Body of pancreas (tissue), 4 donors: ENCODE data around the gene PPP2R5E. TPM values are rescaled to one million over a fixed set of nuclear protein-coding genes. Genes with fewer than 3 reads are reported as not detected.

Experiments
- ATAC-seq: fragments of 150-250 bp; one replicate; pipeline ENCODE4 v1.9.1; 2016
- DNase-seq, 4 donors: peaks; one replicate each; pipeline ENCODE4 v3.0.0-alpha.2; 2019
- H3K27ac ChIP-seq, 4 donors: fragments of 200-600 bp; sonication (generic); 1 replicate in 3 of 4; 2 replicates in 1 of 4; pipeline versions ENCODE4 v1.5.1 to v1.6.1; 2016 to 2019; ENCODE audit warnings: mild to moderate bottlenecking in 1 of 4, mixed read lengths in 1 of 4, moderate library complexity in 1 of 4
- H3K27me3 ChIP-seq, 2 donors: fragments of 200-600 bp; sonication (generic); one replicate each; pipeline ENCODE4 v1.6.0; 2016; ENCODE audit warnings: mild to moderate bottlenecking in 1 of 2
- H3K36me3 ChIP-seq, 2 donors: fragments of 200-600 bp; sonication (generic); replicated peaks in 1 of 2; 2 replicates each; pipeline ENCODE4 v1.5.1; 2016; ENCODE audit warnings: low read depth in 2 of 2; ENCODE audit not compliant: insufficient read depth in 1 of 2
- H3K4me1 ChIP-seq: fragments of 200-600 bp; sonication (generic); one replicate; pipeline ENCODE4 v1.6.0; 2016
- H3K4me3 ChIP-seq, 2 donors: fragments of 200-600 bp; sonication (generic); 1 replicate in 1 of 2; 2 replicates in 1 of 2; pipeline ENCODE4 v1.5.1; 2016 to 2019
- H3K9me3 ChIP-seq, 3 donors: fragments of 200-600 bp; sonication (generic); 1 replicate in 2 of 3; 2 replicates in 1 of 3; pipeline ENCODE4 v1.5.1; 2016
- POLR2A ChIP-seq, 3 donors: fragments of 450-650 bp; IDR thresholded peaks; one replicate each; pipeline ENCODE4 v1.6.1; 2016; ENCODE audit warnings: antibody characterized with exemption in 3 of 3, mild to moderate bottlenecking in 2 of 3
- WGBS, 2 donors: methylation state at CpG; one replicate each; pipeline ENCODE4 v1.1.5; 2017; 5-methylcytosine and 5-hydroxymethylcytosine counted together
- intact Hi-C: fragments of 100-400 bp; cut with DNase I; formaldehyde crosslinking; loops from one replicate; pipeline ENCODE4 v1.15.1; 2023
- total RNA-seq, 2 donors: library from RNA; depleted of rRNA; stranded (reverse); fragments of >200 nt; gene quantifications; one replicate each; pipeline ENCODE4 v1.1.0, GENCODE V29; 2016
- TF ChIP-seq, protein P1 (sequence below), 7 experiments: fragments of 450-650 bp in 4 of 7; fragments of 200-600 bp in 3 of 7; sonication (generic) in 3 of 7; IDR thresholded peaks; one replicate each; pipeline ENCODE4 v1.5.1; 2016 to 2019; ENCODE audit warnings: antibody characterized with exemption in 7 of 7

The PPP2R5E gene
- total RNA-seq, 2 donors from 2014 or later, result 9.2 to 12.5 TPM

DNA sequence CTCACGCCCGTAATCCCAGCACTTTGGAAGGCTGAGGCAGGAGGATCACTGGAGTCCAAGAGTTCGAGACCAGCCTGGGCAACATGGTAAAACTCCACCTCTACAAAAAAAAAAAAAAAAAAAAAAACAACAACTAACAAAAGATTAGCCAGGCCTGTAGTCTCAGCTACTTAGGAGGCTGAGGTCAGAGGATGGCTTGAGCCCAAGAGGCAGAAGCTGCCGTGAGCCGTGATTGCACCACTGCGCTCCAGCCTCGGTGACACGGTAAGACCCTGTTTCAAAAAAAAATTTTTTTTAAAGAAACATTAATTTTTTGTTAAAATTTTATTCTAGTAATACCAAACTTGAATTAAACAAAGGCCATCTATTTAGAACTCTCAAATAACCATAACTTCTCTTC, 77.8 kb downstream of the PPP2R5E start:
- Histone ChIP-seq H3K4me1 (peaks cover 28% of the 10 kb centered on the region), H3K9me3 (no peaks in the 10 kb centered on the region), H3K27ac (no peak overlapping the region), H3K36me3 (no peaks in the 10 kb centered on the region), H3K27me3 (no peaks in the 10 kb centered on the region), H3K4me3 (no peak overlapping the region)
- WGBS, 2 donors, result 95% methylated on average over 8 of the region's 8 CpGs
- DNase-seq, result no peak
- TF ChIP-seq, protein P1, sequence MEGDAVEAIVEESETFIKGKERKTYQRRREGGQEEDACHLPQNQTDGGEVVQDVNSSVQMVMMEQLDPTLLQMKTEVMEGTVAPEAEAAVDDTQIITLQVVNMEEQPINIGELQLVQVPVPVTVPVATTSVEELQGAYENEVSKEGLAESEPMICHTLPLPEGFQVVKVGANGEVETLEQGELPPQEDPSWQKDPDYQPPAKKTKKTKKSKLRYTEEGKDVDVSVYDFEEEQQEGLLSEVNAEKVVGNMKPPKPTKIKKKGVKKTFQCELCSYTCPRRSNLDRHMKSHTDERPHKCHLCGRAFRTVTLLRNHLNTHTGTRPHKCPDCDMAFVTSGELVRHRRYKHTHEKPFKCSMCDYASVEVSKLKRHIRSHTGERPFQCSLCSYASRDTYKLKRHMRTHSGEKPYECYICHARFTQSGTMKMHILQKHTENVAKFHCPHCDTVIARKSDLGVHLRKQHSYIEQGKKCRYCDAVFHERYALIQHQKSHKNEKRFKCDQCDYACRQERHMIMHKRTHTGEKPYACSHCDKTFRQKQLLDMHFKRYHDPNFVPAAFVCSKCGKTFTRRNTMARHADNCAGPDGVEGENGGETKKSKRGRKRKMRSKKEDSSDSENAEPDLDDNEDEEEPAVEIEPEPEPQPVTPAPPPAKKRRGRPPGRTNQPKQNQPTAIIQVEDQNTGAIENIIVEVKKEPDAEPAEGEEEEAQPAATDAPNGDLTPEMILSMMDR (IDR thresholded peaks at IDR 0.05), result no peak
- TF ChIP-seq POLR2A (IDR thresholded peaks at IDR 0.05), result no peak
- ATAC-seq, result no peak
- intact Hi-C loops, result no loop called here

DNA sequence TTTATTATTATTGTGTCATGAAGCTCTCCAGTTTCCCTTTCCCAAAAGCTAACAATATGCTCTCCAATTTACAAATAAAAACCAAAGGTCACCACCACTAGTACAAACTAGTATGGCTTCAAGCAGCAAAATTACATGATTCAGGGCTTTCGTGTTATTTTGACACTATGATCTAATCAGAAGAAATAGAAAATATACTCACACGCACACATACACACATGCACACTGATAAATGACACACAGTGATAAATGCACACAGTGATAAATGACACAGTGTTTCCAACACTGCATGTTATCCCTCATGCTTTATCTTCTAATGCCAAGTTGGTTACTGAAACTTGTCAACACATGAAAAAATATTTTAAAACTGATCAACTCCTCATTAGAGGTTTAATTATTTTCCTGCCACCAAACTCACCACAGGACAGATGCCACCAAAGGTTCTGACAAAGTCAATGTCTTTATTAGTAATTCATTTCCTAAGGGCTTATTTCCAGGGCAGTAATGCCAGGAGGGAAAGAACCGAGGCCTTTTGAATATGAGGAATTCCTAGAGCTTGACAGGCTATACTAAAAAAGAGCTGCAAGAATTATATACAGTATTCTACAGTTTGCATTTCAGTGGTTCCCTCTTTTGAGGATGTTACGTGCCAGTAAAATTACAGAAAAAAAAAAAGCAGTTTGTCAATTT, 82.4 kb downstream of the PPP2R5E start:
- WGBS, 2 donors, result 37 to 45% methylated on average over 4 of the region's 4 CpGs

GRCh38 chr14:63459738-63460137, 83.4 kb downstream of the PPP2R5E start:
- DNase-seq, result no peak
- no peak overlapping the region for H3K4me3 ChIP-seq
- peak overlapping the region in 1 of 4 donors; percentile 52 for H3K27ac ChIP-seq
- no peak for ATAC-seq
- no peaks in the 10 kb centered on the region for H3K27me3 ChIP-seq
- TF ChIP-seq POLR2A (IDR thresholded peaks at IDR 0.05), result no peak
- TF ChIP-seq, protein P1 (IDR thresholded peaks at IDR 0.05), result no peak
- WGBS, 2 donors, result 26 to 30% methylated on average over 6 of the region's 6 CpGs
- intact Hi-C loops, result no loop called here
- H3K9me3 ChIP-seq, result no peaks in the 10 kb centered on the region
- no peaks in the 10 kb centered on the region for H3K36me3 ChIP-seq
- H3K4me1 ChIP-seq, result peaks cover 49% of the 10 kb centered on the region

More for the DNA sequence above, 82.4 kb downstream of the PPP2R5E start:
- DNase-seq (no peak), ATAC-seq (no peak)
- Histone ChIP-seq H3K27me3 (no peaks in the 10 kb centered on the region), H3K4me1 (peaks cover 42% of the 10 kb centered on the region), H3K4me3 (no peak overlapping the region), H3K27ac (peak overlapping the region in 2 of 4 donors; percentile 4 to 5), H3K9me3 (no peaks in the 10 kb centered on the region), H3K36me3 (no peaks in the 10 kb centered on the region)
- TF ChIP-seq POLR2A (IDR thresholded peaks at IDR 0.05), result no peak
- intact Hi-C loops, result no loop called here

- DNase-seq, result peak in 3 of 4 donors; percentile 19 to 43 (median 22)
- H3K27me3 ChIP-seq, result no peaks in the 10 kb centered on the region
- no peak for TF ChIP-seq POLR2A (IDR thresholded peaks at IDR 0.05)
- TF ChIP-seq, protein P1 (IDR thresholded peaks at IDR 0.05), result peak in 3 of 7 experiments; percentile 15 to 23 (median 15)
- no peaks in the 10 kb centered on the region for H3K9me3 ChIP-seq
- H3K4me3 ChIP-seq, result no peak overlapping the region
- 25 to 44% methylated on average over 4 of the region's 4 CpGs for WGBS, 2 donors
- H3K36me3 ChIP-seq, result peaks cover 0 to 2% of the 10 kb centered on the region in 2 donors
- ATAC-seq, result peak; percentile 71
- H3K27ac ChIP-seq, result peak overlapping the region in 2 of 4 donors; percentile 20 to 32
- peaks cover 55% of the 10 kb centered on the region for H3K4me1 ChIP-seq
- intact Hi-C loops, result no loop called here
Observed at GRCh38 chr14:63457498-63457897, 85.7 kb downstream of the PPP2R5E start.

GRCh38 chr14:63454863-63455622, 88.1 kb downstream of the PPP2R5E start:
- ATAC-seq (peak; percentile 47), DNase-seq (peak; percentile 19 to 61 (median 24))
- intact Hi-C loops, result no loop called here
- Histone ChIP-seq H3K27ac (peak overlapping the region in 1 of 4 donors; percentile 2), H3K36me3 (peaks cover 0 to 2% of the 10 kb centered on the region in 2 donors), H3K27me3 (no peaks in the 10 kb centered on the region), H3K4me3 (no peak overlapping the region), H3K4me1 (peaks cover 44% of the 10 kb centered on the region), H3K9me3 (no peaks in the 10 kb centered on the region)
- WGBS, 2 donors, result 70 to 79% methylated on average over 2 of the region's 2 CpGs
- TF ChIP-seq POLR2A (IDR thresholded peaks at IDR 0.05), result no peak
- TF ChIP-seq, protein P1 (IDR thresholded peaks at IDR 0.05), result no peak
